KBM-7 (cell line): ENCODE data around the gene ARPIN.

Experiments used
- DNase-seq: peaks from one replicate; pipeline ENCODE4 v3.0.0-alpha.2; 2015
- in situ Hi-C: fragments of 300-500 bp; cut with MboI; formaldehyde crosslinking; loops from 2 replicates; pipeline ENCODE4 v1.14.3; 2020; ENCODE audit warnings: low sequenced_read_pairs, low pct_unique_long_range_greater_than_20kb, mixed read lengths

ARPIN gene

DNA sequence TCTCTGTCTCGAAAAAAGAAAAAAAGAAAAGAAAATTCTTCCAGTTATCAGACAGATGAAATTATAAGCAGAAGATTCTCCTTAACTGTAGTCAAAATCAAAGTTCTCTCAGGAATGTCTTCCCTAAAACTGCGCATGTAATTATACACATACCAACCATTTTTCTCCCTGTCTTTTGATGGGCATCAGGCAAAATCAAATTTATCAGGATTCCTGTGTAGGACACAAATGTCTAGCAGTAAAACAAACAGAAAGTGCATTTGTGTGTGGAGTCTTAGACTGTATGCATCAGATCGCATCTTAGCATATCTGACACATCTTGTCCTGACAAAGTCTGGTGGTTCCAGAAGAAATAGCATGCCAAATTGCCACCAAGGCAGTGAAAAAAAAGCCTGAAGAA lies 3.9 kb upstream of the ARPIN start:
- DNase-seq = no peak
- in situ Hi-C loops = loop anchor here (25.0 kb wide), 1 partner anchor 171 kb away; no protein-coding TSS in a partner anchor

DNA sequence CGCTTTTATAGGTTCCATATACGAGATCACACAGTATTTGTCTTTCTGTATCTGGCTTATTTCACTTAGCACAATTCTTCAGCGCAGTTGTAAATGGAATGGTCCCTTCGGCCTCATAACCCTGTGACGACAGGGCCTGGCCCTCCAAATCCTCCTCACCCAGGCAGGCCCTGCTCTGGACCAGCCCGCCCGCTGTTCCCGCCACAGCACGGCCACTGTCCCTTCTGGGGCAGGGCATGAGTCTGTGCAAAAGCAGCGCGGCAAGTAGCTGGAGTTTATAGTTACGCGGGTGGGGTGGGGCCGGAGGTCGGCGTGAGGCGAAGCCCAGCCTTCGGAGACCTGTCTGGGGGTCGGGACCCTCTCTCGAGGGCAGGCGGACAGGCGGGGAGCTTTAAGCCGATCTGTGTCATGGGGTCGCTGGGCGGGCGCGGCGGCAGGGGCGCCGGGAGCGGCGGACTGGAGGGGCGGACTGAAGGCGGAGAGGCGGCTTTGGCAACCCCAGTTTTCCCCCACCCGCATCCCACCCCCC lies 543 bp downstream of the ARPIN start:
- no peak for DNase-seq
- in situ Hi-C loops = loop anchor here (25.0 kb wide), 1 partner anchor 175 kb away; no protein-coding TSS in a partner anchor

DNA sequence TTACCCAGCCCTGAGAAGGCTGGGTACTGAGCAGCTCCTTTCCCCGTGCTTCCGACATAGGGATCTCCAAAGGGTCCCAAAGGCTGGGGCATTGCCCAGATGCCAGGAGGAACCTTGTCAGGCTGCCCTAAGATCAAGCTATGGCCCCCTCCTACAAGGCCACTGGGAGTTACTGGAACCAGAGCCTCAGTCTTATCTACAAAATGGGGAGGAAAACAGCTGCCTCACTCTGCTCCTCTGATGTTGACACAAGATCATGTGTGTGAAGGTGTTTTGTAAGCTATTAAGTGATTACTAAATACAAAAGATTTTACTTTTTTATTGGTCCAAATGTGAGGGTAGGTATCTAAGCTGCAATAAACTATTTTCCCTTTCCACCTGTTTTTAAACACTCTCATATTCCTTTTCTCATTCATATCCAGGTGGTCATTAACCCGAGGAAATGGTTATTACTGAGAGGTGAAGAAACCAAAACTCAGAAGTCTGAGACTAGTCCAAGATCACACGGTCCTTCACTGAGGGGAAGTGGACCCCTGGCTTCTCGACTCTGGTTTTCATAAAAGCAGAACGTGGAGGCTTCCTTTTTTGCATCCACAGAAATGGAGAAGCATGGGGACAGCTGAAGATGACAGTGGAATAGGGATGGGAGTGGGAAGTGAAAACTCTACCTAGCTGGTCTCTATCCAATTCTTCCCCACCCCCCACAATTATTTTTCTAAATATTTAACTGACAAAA lies 1.7 kb downstream of the ARPIN start:
- in situ Hi-C loops = loop anchor here (25.0 kb wide), 1 partner anchor 176 kb away; no protein-coding TSS in a partner anchor
- peak; percentile 28 for DNase-seq

DNA sequence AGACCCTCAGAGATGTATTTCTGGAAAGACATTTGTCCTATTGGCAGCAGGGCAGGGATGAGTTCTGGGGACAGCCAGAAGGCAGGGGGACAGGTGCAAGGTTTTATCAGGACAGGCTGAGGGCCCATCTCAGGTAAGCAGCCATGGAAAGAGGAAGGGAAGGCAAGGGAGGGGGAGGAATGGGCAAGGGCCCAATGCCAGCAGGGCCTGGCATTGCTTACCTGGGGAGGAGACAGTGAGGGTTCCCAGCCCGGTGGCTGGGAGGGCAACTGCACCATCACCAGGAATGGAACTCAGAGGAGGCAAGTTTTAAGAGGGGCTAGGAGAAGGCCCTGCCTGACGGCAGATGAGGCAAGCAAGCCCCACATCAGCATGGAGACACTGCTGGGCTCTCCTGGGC lies 3.1 kb downstream of the ARPIN start:
- in situ Hi-C loops = loop anchor here (25.0 kb wide), 1 partner anchor 178 kb away; no protein-coding TSS in a partner anchor
- DNase-seq = no peak

DNA sequence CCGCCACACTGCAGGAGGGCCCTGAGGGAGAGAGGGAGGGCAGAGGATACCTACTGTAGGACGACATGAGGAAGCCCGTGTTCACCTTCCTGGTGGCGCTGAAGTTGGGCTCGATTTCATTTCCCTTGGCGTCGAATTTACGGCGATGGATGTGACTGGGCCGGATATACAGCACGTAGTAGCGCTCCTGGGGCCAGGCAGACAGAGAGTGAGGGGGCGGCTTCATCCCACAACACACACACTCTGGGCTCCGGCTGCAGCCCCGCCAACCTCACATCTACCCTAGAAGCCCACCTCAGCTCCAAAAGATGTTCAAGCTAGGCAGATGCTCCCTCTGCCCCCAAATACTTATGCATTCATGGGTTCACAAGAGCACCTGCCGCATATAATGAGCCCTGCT lies 4.5 kb downstream of the ARPIN start:
- in situ Hi-C loops = loop anchor here (25.0 kb wide), 1 partner anchor 179 kb away; no protein-coding TSS in a partner anchor
- DNase-seq = no peak

DNA sequence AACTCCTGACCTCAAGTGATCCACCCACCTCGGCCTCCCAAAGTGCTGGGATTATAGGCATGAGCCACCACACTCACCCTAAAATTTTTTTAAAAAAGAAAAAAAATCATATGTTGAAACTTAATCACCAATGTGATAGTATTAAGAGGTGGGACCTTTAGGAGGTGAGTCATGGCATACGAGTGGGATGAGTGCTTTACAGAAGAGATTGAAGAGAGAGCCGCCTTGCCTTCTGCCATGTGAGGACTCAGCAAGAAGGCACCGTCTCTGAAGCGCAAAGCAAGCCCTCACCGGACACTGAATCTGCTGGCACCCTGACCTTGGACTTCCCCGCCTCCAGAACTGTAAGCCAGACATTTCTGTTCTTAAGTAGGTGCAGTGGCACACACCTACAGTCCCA lies 5.5 kb downstream of the ARPIN start:
- in situ Hi-C loops = loop anchor here (25.0 kb wide), 1 partner anchor 180 kb away; no protein-coding TSS in a partner anchor

DNA sequence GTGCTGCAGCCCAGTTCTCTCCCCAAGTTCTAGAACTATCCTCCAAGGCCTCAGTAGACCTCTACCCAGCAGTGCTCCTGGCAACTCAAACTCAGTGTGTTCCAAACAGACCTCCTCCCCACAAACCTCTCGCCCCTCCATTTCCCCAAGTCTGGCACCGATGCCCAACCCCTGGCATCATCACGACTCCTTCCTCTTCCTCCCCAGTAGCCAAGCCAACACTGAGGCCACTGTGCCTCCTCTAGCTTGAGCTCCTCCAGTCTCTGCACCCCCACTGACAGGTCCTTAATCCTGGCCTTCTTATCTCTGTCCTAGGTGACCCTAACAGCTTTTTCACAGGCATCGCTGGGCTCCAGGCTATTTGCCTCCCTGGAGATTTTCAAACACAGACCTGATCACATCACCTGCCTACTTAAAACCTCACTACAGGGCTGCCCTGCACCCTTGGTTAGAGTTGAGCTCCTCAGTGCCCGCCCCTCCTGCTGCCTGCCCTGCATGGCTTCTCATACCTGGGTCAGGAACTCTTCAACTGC lies 6.8 kb downstream of the ARPIN start:
- DNase-seq = no peak
- in situ Hi-C loops = loop anchor here (25.0 kb wide), 1 partner anchor 181 kb away; no protein-coding TSS in a partner anchor

More for the DNA sequence above, 5.5 kb downstream of the ARPIN start:
- no peak for DNase-seq

DNA sequence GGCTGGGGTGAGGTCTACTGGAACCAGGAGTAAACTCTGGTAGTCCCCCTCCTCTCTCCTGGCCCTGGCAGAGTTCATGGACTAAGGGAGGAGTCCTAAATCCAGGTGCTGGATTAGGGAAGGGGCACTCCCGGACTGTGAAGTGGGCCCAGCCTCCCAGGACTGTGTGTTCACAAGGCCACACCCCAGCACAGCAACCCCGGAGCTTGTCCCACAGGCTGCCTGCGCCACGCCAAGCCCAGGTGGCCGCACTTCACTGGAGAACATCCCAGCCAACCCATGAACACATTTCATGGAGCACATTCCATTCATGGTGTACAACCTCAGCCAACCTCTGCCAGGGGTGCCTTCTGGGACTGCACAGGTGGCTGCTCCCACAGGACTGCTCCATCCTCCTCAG lies 8.2 kb downstream of the ARPIN start:
- no peak for DNase-seq
- in situ Hi-C loops = loop anchor here (25.0 kb wide), 1 partner anchor 183 kb away; no protein-coding TSS in a partner anchor

DNA sequence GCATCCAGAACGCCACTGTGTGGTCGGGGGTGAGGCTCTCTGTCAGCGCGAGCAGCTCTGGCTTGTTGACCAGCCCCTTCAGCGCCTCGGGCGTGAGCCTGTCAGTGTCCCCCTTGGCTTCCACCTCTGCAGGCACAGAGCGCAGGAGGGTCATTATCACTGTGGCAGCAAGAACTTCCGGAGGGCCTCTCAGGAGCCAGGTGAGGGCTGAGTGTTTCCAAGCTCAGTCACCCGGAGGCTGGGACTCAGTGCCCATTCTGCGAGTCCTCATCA lies 9.0 kb downstream of the ARPIN start:
- DNase-seq = no peak
- in situ Hi-C loops = loop anchor here (25.0 kb wide), 1 partner anchor 184 kb away; no protein-coding TSS in a partner anchor

DNA sequence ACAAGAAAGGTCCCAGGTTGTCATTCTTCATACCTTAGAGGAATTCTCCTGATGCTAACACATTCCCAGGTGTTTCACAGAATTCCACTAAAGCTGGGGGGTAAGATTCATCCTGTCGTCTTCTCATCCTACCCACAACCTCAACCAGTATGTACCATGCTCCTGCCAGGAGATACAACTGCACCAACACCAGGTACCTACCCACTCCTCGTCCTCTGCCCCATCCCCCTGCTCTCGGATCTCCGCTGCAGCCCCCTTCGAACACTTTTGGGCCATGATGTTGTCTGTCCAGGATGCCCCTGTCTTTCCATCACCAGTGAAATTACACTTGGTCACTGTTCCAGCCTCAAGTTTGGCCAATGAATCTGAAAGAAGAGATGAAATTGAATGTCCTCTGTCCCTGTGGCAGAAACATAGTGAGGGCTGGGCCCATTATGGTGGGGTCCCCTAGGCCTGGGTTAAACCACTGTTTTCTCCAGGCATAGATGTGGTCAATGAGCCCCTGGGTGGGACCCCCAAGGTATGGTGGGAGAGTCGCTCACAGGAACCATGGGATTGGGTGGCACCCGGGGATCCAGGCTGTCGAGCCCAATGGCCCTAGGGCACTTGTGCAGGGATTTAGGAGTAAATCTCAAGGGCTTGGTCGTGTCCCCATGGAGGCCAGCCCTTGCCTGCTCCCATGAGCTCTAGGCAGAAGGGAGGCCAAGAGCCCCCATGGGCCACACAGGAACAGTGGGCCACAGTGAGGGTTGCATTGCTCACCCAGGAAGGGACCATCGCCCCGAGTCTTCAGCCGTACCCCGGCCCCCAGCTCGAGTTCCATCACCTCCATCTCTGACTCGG lies 9.5 kb downstream of the ARPIN start:
- in situ Hi-C loops = loop anchor here (25.0 kb wide), 1 partner anchor 184 kb away; no protein-coding TSS in a partner anchor
- DNase-seq = no peak

DNA sequence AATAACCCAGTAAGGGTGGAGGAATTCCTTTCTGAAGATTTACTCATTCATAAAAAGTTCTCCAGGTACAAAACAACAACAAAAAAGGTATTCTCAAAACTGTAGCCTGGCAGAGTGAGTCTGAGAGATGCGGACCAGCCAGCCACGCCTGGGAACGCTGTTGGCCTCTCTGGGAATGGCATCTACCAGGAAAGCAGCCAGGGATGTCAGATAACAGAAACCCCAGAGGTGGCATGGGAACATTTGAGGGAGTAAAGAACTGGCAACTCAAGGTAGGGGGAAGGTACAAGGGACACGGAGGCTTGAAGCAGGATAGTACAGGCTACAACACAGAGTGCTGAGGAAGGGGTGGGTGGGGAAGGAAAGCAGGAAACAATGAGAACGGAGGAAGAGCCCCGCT lies 11.9 kb downstream of the ARPIN start:
- in situ Hi-C loops = loop anchor here (25.0 kb wide), 1 partner anchor 186 kb away; no protein-coding TSS in a partner anchor
- DNase-seq = no peak

DNA sequence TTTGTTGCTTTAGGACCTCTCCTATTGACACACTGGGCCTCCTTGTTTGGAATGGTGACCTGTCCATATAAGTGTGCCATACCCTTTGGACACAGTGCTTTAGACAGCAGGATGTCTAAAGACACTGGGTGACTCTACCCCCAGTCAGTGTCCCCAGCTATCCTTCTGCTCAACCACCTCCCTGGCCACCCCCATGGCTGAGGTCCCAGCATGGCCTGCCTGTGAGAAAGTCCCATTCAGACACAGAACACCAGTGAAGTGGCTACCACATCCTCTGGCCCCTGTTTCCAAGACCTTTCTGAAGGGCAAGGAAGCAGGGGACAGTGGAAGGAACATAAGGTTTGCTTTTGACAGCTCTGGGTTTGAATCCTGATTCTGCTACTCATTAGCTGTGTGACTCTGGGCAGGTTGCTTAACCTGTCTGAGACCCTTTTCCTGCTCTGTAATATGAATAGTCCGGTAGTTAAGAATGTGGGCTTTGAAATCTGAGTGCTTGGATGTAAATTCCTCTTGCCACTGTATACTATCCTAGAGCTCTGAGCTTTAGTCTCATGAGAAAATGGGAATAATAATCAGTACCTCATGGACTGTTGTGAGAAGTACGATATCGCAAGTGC lies 12.7 kb downstream of the ARPIN start:
- in situ Hi-C loops = loop anchor here (25.0 kb wide), 2 partner anchors 138 to 187 kb away; partner anchors contain the start of gene MESP1
- DNase-seq = no peak

DNA sequence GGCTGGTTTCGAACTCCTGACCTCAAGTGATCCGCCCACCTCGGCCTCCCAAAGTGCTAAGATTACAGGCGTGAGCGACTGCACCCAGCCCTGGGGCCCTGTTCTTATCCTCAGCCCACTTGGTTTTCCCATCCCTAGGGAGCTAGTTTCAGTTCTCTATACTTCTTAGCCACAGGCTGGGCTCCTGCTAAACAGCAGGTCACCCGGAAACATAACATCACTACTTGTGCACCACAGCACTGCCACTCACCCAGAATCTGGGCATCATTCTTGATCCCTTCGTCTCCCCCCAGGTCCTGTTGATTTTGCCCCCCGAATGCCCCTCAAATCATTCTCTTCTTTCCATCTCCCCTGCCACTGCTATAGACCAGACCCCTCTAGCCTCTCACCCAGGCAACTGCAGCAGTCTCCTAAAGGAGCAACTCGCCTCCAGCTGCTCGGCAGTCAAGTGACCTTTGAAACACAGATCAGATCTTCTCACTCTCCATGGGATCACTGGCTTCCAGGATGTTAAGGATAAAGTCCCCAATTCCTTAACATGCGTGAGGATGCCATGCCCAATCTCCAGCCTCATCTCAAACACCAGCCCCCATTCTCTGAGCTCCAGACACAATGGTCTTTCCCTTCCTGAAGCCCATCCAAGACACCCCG lies 13.3 kb downstream of the ARPIN start:
- no peak for DNase-seq
- in situ Hi-C loops = loop anchor here (25.0 kb wide), 1 partner anchor 137 kb away; the partner anchor contains the start of gene MESP1

DNA sequence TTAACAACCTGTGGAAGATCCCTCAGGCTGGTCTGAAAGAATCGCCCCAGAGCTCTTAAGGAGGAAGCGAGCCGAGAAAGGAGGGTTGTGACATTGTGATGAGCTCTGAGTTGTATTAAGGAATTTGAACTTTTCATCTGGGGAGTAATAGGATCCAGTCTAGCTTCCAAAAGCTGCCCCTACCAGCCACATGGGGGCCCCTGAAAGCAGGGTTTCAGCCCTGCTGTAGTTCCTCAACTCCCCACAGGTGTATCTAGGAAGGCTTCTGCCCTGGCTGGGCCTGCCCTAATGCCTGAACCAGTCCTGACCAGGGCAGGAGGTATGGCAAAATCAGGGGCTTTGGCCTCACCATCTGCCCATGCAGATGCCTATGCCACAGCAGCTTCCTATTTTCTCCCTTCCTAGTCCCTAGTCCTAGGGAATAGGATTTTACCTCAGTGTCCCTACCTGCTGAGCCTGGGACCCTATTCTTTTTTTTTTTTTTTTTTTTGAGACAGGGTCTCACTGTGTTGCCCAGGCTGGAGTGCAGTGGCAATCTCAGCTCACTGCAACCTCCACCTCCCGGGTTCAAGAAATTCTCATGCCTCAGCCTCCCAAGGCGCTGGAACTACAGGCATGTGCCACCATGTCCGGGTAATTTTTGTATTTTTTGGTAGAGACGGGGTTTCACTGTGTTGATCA lies 14.0 kb downstream of the ARPIN start:
- peak; percentile 68 for DNase-seq
- in situ Hi-C loops = loop anchor here (25.0 kb wide), 1 partner anchor 136 kb away; the partner anchor contains the start of gene MESP1

DNA sequence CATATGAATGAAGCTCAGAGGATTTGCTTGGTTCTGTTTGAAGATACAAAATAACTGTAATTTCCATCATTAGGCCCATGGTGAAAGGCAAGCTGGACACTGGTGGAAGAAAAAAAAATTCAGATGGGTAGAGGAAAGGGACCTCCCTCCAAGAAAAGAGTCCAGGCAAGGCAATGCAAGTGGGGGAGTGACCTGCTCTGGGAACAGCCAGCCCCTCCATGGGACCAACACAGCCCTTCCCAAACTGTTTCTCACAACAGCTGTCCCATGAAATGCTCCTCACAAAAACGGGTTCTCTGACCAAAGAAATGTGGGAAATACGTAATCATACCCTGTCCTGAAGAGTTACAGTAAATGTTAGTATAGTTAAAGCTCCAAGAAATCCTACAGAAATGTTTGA lies 14.6 kb downstream of the ARPIN start:
- in situ Hi-C loops = loop anchor here (25.0 kb wide), 1 partner anchor 136 kb away; the partner anchor contains the start of gene MESP1
- DNase-seq = no peak

DNA sequence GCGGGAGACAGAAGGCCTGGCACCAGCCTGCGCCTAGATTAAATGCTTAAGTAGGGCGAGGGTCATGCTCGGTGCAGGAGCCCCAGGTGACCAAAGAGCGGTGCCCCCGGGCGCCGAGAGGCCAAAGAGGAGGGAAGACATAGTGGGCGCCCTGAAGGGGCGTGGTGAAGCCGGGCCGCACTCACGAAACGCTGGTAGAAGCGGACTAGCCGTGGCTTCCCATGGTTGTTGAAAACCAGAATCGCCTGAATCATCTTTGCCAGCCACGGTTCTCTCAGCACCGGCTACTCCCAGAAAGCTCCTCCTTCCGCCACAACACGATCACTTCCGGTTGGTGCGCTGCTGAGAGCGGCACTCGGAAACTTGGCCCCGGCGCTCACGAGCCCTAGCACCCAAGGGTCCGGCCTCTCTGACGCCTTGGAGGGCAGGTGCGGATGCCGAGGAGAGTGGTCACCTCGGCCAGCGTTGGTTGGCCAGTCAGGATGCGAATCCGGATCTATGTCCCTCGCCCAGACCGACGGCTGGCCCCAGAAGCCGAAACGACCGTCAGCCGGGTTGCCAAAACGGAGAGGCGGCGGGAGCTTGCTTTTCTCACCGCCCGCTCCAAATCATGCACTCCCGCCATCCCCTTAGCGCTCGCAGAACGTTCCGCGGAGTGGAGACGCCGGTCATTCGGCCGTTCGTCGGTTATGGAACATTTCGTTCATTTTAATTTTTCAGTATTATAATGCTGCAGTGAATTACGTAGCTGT lies 18.9 kb downstream of the ARPIN start, which contains the start of gene AP3S2:
Gene AP3S2, minus strand, starts transcription at position 299 of the 752 bp plus-strand sequence. Its CDS starts 45 bp downstream, at position 254.
- in situ Hi-C loops = loop anchor here (25.0 kb wide), 1 partner anchor 132 kb away; the partner anchor contains the start of gene MESP1
- peak; percentile 95 for DNase-seq

DNA sequence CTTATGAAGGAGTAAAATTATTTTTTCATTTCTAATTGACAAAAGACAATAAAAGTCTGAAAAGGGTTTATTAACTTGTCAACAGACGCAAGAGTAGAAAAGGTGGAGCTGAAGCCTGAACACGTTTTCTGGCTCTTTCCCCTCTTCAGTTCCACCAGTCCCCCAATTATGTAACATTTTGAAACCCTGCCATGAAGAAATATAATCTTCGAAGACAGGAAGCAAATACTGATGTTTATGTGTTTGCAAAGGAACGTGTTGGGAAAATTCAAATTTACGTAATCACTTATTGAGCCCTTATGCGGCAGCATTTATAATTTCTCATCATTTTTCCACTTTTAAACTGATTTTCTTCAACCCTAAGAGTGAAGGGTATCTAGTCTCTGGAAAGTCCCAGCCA lies 19.7 kb downstream of the ARPIN start:
- in situ Hi-C loops = loop anchor here (25.0 kb wide), 1 partner anchor 131 kb away; the partner anchor contains the start of gene MESP1

More for the DNA sequence above, 19.7 kb downstream of the ARPIN start:
- DNase-seq = no peak
